HG02588 (cell line): ENCODE measurements around the gene LRP10.

Source experiments
- ATAC-seq: cut with Tn5 transposase; IDR thresholded peaks from one replicate; pipeline ENCODE4 v1.9.1; 2021; ENCODE audit warnings: mild to moderate bottlenecking, moderate library complexity; ENCODE audit not compliant: unreplicated experiment

The LRP10 gene

GRCh38 chr14:22915886-22916521 lies 44.5 kb downstream of the LRP10 start:
- ATAC-seq, result no peak

- ATAC-seq, result peak; percentile 87
These were observed 47.5 kb downstream of the LRP10 start, which contains the start of gene RBM23 for GRCh38 chr14:22918804-22919600. Gene RBM23, minus strand, starts transcription at chr14:22919149.

GRCh38 chr14:22919601-22919921 lies 48.0 kb downstream of the LRP10 start:
- ATAC-seq, result no peak

GRCh38 chr14:22920697-22921096 lies 49.2 kb downstream of the LRP10 start:
- no peak for ATAC-seq

GRCh38 chr14:22922294-22922693 lies 50.8 kb downstream of the LRP10 start:
- no peak for ATAC-seq

- no peak for ATAC-seq
These were observed 52.2 kb downstream of the LRP10 start for GRCh38 chr14:22923746-22924145.

- no peak for ATAC-seq
These were observed 54.0 kb downstream of the LRP10 start for GRCh38 chr14:22925513-22925912.

- no peak for ATAC-seq
These were observed 54.8 kb downstream of the LRP10 start for GRCh38 chr14:22926316-22926715.

- ATAC-seq, result no peak
These were observed 56.9 kb downstream of the LRP10 start for GRCh38 chr14:22928237-22929103.

- peak; percentile 92 for ATAC-seq
These were observed 57.8 kb downstream of the LRP10 start, which contains the start of gene PRMT5 for GRCh38 chr14:22929104-22929960. Gene PRMT5, minus strand, starts transcription at chr14:22929376. Its CDS starts 15 bp downstream, at chr14:22929361.

- ATAC-seq, result no peak
These were observed 58.4 kb downstream of the LRP10 start for GRCh38 chr14:22929961-22930364.
